MM.1S (cell line): ENCODE measurements around the gene LLGL1.
A peak's percentile ranks its signal among the peaks of the same experiment; 100 is the strongest.

Source experiments
- DNase-seq: peaks from one replicate; pipeline ENCODE4 v3.0.0-alpha.2; 2015
- H2AFZ ChIP-seq: fragments of 300-600 bp; sonication (generic); 2 replicates; pipeline ENCODE4 v1.6.0; 2016; ENCODE audit warnings: antibody characterized with exemption, low read length
- H3F3A ChIP-seq: fragments of 300-600 bp; sonication (generic); 2 replicates; pipeline ENCODE4 v1.6.1; 2016; ENCODE audit warnings: mild to moderate bottlenecking, antibody characterized with exemption, low read length, moderate library complexity, mixed read lengths; ENCODE audit not compliant: insufficient read depth
- H3K27ac ChIP-seq: fragments of 300-600 bp; sonication (generic); 2 replicates; pipeline ENCODE4 v1.5.1; 2016; ENCODE audit warnings: mild to moderate bottlenecking, low read length
- H3K27me3 ChIP-seq: fragments of 300-600 bp; sonication (generic); replicated peaks from 2 replicates; pipeline ENCODE4 v1.6.0; 2016; ENCODE audit warnings: low read length; ENCODE audit not compliant: insufficient read depth
- H3K36me3 ChIP-seq: fragments of 300-600 bp; sonication (generic); replicated peaks from 2 replicates; pipeline ENCODE4 v1.6.1; 2016; ENCODE audit warnings: mild to moderate bottlenecking, low read length, mixed read lengths; ENCODE audit not compliant: insufficient read depth
- H3K4me1 ChIP-seq: fragments of 300-600 bp; sonication (generic); 2 replicates; pipeline ENCODE4 v1.6.1; 2016; ENCODE audit warnings: low read length, mixed read lengths
- H3K4me2 ChIP-seq: fragments of 300-600 bp; sonication (generic); 2 replicates; pipeline ENCODE4 v1.6.0; 2016; ENCODE audit warnings: low read depth, low read length
- H3K4me3 ChIP-seq: fragments of 300-600 bp; sonication (generic); 2 replicates; pipeline ENCODE4 v1.5.1; 2016; ENCODE audit warnings: low read length, mixed read lengths
- H3K79me2 ChIP-seq: fragments of 300-600 bp; sonication (generic); 2 replicates; pipeline ENCODE4 v1.6.1; 2016; ENCODE audit warnings: mixed run types, low read length, mixed read lengths
- H3K9ac ChIP-seq: fragments of 300-600 bp; sonication (generic); 2 replicates; pipeline ENCODE4 v1.6.1; 2016; ENCODE audit warnings: low read length, mixed read lengths
- H3K9me2 ChIP-seq: fragments of 300-600 bp; sonication (generic); replicated peaks from 2 replicates; pipeline ENCODE4 v1.6.1; 2016; ENCODE audit warnings: mild to moderate bottlenecking, low read length, mixed read lengths; ENCODE audit not compliant: insufficient read depth
- H3K9me3 ChIP-seq: fragments of 300-600 bp; sonication (generic); replicated peaks from 2 replicates; pipeline ENCODE4 v1.6.1; 2016; ENCODE audit warnings: mild to moderate bottlenecking, low read length, mixed read lengths; ENCODE audit not compliant: insufficient read depth
- H4K20me1 ChIP-seq: fragments of 300-600 bp; sonication (generic); 2 replicates; pipeline ENCODE4 v1.6.1; 2016; ENCODE audit warnings: mild to moderate bottlenecking, low read length, moderate library complexity, mixed read lengths; ENCODE audit not compliant: insufficient read depth
- CTCF ChIP-seq: fragments of 300-600 bp; sonication (generic); IDR thresholded peaks from 2 replicates; pipeline ENCODE4 v1.5.1; 2016; ENCODE audit warnings: antibody characterized with exemption, low read length, mixed read lengths
- EZH2 ChIP-seq: fragments of 300-600 bp; sonication (generic); optimal IDR thresholded peaks from 2 replicates; pipeline ENCODE3; 2017; ENCODE audit warnings: low read depth, mild to moderate bottlenecking, antibody characterized with exemption, low read length, mixed read lengths
- EZH2phosphoT487 ChIP-seq: fragments of 300-600 bp; sonication (generic); IDR thresholded peaks from 2 replicates; pipeline ENCODE4 v1.6.1; 2018; ENCODE audit warnings: antibody characterized with exemption, low read length

The LLGL1 gene

GRCh38 chr17:18225121-18225641 is at the start of gene LLGL1:
LLGL1 (plus strand) TSS chr17:18225635; CDS start chr17:18225683, 48 bp downstream.
- TF ChIP-seq CTCF = no peak
- no peak for TF ChIP-seq EZH2
- no peak for TF ChIP-seq EZH2phosphoT487
- Histone ChIP-seq H3K9me2 (no peaks in the 10 kb centered on the region), H3K4me3 (peak within 1 kb of the TSS; percentile 69), H3F3A (no peaks in the 10 kb centered on the region), H2AFZ (peak within 1 kb of the TSS; percentile 83), H3K27ac (no peak within 1 kb of the TSS), H3K79me2 (0 out of 2 replicates have a peak, but pooled peaks cover 4% of the 10 kb centered on the region), H3K4me1 (no peaks in the 10 kb centered on the region), H3K9me3 (no peaks in the 10 kb centered on the region), H4K20me1 (no peaks in the 10 kb centered on the region), H3K9ac (peak within 1 kb of the TSS; percentile 39; the same call in 1 of the 2 replicates), H3K27me3 (no peaks in the 10 kb centered on the region), H3K4me2 (peak within 1 kb of the TSS; percentile 93), H3K36me3 (no peaks in the 10 kb centered on the region)
- peak; percentile 95 for DNase-seq

- Histone ChIP-seq H3K9me3 (no peaks in the 10 kb centered on the region), H4K20me1 (no peaks in the 10 kb centered on the region), H3K36me3 (no peaks in the 10 kb centered on the region), H3K4me3 (no peak overlapping the region), H3K9me2 (no peaks in the 10 kb centered on the region), H3K4me1 (no peaks in the 10 kb centered on the region; the same call in 1 of the 2 replicates), H3F3A (no peaks in the 10 kb centered on the region), H3K9ac (no peak overlapping the region), H3K27ac (no peak overlapping the region), H3K27me3 (no peaks in the 10 kb centered on the region), H3K4me2 (no peak overlapping the region), H3K79me2 (no peaks in the 10 kb centered on the region), H2AFZ (no peak overlapping the region)
- no peak for TF ChIP-seq EZH2phosphoT487
- no peak for TF ChIP-seq EZH2
- no peak for TF ChIP-seq CTCF
- no peak for DNase-seq
Observed at GRCh38 chr17:18176176-18176575, 49.3 kb upstream of the LLGL1 start.

GRCh38 chr17:18177133-18177532 is 48.3 kb upstream of the LLGL1 start:
- DNase-seq = no peak
- H3K79me2 ChIP-seq = no peaks in the 10 kb centered on the region
- H4K20me1 ChIP-seq = no peaks in the 10 kb centered on the region
- no peaks in the 10 kb centered on the region for H3K36me3 ChIP-seq
- no peak overlapping the region for H3K4me3 ChIP-seq
- no peak overlapping the region for H3K9ac ChIP-seq
- no peak overlapping the region for H3K4me2 ChIP-seq
- TF ChIP-seq EZH2phosphoT487 (no peak), CTCF (no peak), EZH2 (no peak)
- peaks cover 3% of the 10 kb centered on the region; the same call in 1 of the 2 replicates for H3F3A ChIP-seq
- H2AFZ ChIP-seq = no peak overlapping the region
- H3K9me3 ChIP-seq = no peaks in the 10 kb centered on the region
- H3K4me1 ChIP-seq = peaks cover 2% of the 10 kb centered on the region
- no peak overlapping the region for H3K27ac ChIP-seq
- no peaks in the 10 kb centered on the region for H3K27me3 ChIP-seq
- no peaks in the 10 kb centered on the region for H3K9me2 ChIP-seq
